Lung (tissue), 12 donors: ENCODE measurements around the gene PARP14. TPM values are rescaled to one million over a fixed set of nuclear protein-coding genes. Genes with fewer than 3 reads are reported as not detected.
A peak's percentile ranks its signal among the peaks of the same experiment; 100 is the strongest.

Source experiments
- ATAC-seq: fragments of 200-7000 bp; cut with Tn5 transposase; one replicate; pipeline ENCODE4 v1.9.1; 2020; ENCODE audit warnings: moderate number of reproducible peaks; ENCODE audit not compliant: insufficient read depth, low FRiP score
- DNase-seq, 3 donors: peaks; one replicate each; pipeline ENCODE4 v3.0.0-alpha.2; 2013 to 2017
- H3K27ac ChIP-seq, 2 donors: one replicate each; pipeline ENCODE4 v1.5.1; 2013; ENCODE audit warnings: mild to moderate bottlenecking in 2 of 2, moderate library complexity in 2 of 2, control low read depth in 1 of 2, inconsistent platforms in 1 of 2, low read depth in 1 of 2, low read length in 1 of 2
- H3K27me3 ChIP-seq, 3 donors: one replicate each; pipeline ENCODE4 v1.5.1; 2013; ENCODE audit warnings: low read length in 2 of 3; ENCODE audit not compliant: control insufficient read depth in 3 of 3, insufficient read depth in 3 of 3
- H3K36me3 ChIP-seq, 4 donors: one replicate each; pipeline ENCODE4 v1.5.1; 2013; ENCODE audit warnings: low read length in 4 of 4, mild to moderate bottlenecking in 1 of 4, moderate library complexity in 1 of 4; ENCODE audit not compliant: control insufficient read depth in 4 of 4, insufficient read depth in 4 of 4
- H3K4me1 ChIP-seq, 5 donors: one replicate each; pipeline ENCODE4 v1.5.1; 2013; ENCODE audit warnings: low read length in 5 of 5, mild to moderate bottlenecking in 2 of 5, moderate library complexity in 1 of 5; ENCODE audit not compliant: control insufficient read depth in 5 of 5, insufficient read depth in 5 of 5
- H3K4me3 ChIP-seq: one replicate; pipeline ENCODE4 v1.5.1; 2013; ENCODE audit warnings: mild to moderate bottlenecking, control low read depth, moderate library complexity
- H3K9ac ChIP-seq, 2 donors: one replicate each; pipeline ENCODE4 v1.5.1; 2013; ENCODE audit warnings: low read length in 2 of 2, control low read depth in 1 of 2; ENCODE audit not compliant: insufficient read depth in 1 of 2
- H3K9me3 ChIP-seq, 4 donors: one replicate each; pipeline ENCODE4 v1.5.1; 2013; ENCODE audit warnings: low read length in 3 of 4, mild to moderate bottlenecking in 1 of 4, moderate library complexity in 1 of 4; ENCODE audit not compliant: control insufficient read depth in 4 of 4, insufficient read depth in 3 of 4
- WGBS, 2 donors: extraction: QIAGEN DNeasy Blood & Tissue Kit; methylation state at CpG; one replicate each; pipeline ENCODE4 v1.1.7; 2013; 5-methylcytosine and 5-hydroxymethylcytosine counted together
- polyA plus RNA-seq, 2 donors: library from polyadenylated mRNA; stranded (reverse); fragments of 200-250 nt; gene quantifications; one replicate each; pipeline ENCODE4 v1.2.1, GENCODE V29; 2013
- total RNA-seq, 2 donors: library from RNA; depleted of rRNA in 1 of 2; stranded (reverse); fragments of >200 nt in 1 of 2; gene quantifications; one replicate each; pipeline ENCODE4 v1.2.1, GENCODE V29; 2014 to 2021
- TF ChIP-seq, protein P1 (sequence below): IDR thresholded peaks from 2 replicates; pipeline ENCODE4 v1.5.1; 2012; ENCODE audit warnings: mild to moderate bottlenecking; ENCODE audit errors: control extremely low read depth, extremely low read depth
- donor health status: control.
- donor health status: control.
- donor health status: Bipolar disorder and iron deficiency.
- donor health status: healthy.
- donor health status: DM: yes; HTN: yes; CAD: no.

Gene PARP14
- total and polyA plus RNA-seq, 4 donors = 25.6 to 118 (median 54.1) TPM

DNA sequence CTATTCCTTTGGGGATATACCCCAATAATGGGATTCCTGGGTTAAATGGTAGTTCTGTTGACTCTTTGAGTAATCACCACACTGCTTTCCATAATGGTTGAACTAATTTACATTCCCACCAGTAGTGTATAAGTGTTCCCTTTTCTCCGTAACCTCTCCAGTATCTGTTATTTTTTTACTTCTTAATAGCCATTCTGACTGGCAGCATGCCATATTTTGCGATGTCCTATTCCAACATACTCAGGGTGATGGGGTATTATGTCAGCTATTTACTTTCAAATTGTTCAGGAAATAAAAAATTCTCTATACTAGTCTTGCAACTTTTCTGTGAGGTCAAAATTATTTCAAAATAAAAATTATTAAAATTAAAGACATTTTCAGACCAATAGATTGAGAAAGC is 9.1 kb upstream of the PARP14 start:
- no peak overlapping the region for H3K4me3 ChIP-seq
- peak; percentile 19 to 64 (median 51) for DNase-seq
- H3K27ac ChIP-seq = no peak overlapping the region
- no peaks in the 10 kb centered on the region for H3K27me3 ChIP-seq
- no peaks in the 10 kb centered on the region for H3K4me1 ChIP-seq
- H3K36me3 ChIP-seq = no peaks in the 10 kb centered on the region
- 45 to 70% methylated on average over 2 of the region's 2 CpGs for WGBS, 2 donors
- no peaks in the 10 kb centered on the region for H3K9me3 ChIP-seq
- no peak overlapping the region for H3K9ac ChIP-seq
- TF ChIP-seq, protein P1, sequence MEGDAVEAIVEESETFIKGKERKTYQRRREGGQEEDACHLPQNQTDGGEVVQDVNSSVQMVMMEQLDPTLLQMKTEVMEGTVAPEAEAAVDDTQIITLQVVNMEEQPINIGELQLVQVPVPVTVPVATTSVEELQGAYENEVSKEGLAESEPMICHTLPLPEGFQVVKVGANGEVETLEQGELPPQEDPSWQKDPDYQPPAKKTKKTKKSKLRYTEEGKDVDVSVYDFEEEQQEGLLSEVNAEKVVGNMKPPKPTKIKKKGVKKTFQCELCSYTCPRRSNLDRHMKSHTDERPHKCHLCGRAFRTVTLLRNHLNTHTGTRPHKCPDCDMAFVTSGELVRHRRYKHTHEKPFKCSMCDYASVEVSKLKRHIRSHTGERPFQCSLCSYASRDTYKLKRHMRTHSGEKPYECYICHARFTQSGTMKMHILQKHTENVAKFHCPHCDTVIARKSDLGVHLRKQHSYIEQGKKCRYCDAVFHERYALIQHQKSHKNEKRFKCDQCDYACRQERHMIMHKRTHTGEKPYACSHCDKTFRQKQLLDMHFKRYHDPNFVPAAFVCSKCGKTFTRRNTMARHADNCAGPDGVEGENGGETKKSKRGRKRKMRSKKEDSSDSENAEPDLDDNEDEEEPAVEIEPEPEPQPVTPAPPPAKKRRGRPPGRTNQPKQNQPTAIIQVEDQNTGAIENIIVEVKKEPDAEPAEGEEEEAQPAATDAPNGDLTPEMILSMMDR = no peak
- ATAC-seq = no peak

DNA sequence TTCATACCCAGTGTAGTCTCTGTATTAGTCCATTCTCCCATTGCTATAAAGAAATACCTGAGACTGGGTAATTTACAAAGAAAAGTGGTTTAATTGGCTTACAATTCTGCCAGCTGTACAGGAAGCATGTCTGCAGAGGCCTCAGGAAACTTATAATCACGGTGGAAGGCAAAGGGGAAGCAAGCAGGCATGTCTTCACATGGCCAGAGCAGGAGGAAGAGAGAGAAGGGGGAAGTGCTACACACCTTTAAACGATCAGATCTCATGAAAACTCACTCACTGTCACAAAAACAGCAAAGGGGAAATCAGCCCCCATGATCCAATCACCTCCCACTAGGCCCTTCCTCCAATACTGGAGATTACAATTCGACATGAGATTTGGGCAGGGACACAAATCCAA is 6.3 kb upstream of the PARP14 start:
- DNase-seq (no peak), ATAC-seq (no peak)
- H3K4me1 ChIP-seq = peaks cover 0 to 7% (median 0%) of the 10 kb centered on the region in 5 donors
- H3K9ac ChIP-seq = no peak overlapping the region
- H3K27ac ChIP-seq = no peak overlapping the region
- H3K9me3 ChIP-seq = no peaks in the 10 kb centered on the region
- 38 to 58% methylated on average over 3 of the region's 3 CpGs for WGBS, 2 donors
- H3K36me3 ChIP-seq = no peaks in the 10 kb centered on the region
- no peaks in the 10 kb centered on the region for H3K27me3 ChIP-seq
- no peak overlapping the region for H3K4me3 ChIP-seq
- TF ChIP-seq, protein P1 = no peak

DNA sequence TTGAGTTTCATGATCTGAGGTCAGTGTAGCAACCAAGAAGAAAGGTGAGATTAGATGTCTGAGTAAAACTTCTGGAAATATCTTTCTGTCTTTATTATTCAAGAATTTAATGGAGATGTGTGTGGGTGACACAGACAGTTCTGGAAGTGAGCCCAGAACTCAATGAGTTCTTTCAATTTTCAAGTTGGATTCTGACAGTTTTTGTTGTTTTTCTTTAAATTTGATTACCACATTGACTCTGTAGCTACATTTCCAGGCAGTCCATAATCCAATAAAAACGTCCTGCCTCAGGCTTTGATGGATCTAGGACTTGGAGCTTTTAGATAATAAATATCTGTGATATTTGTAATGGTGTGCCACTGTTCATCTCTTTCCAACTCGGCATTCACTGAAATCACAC is 3.9 kb upstream of the PARP14 start:
- Histone ChIP-seq H3K27me3 (no peaks in the 10 kb centered on the region), H3K9me3 (no peaks in the 10 kb centered on the region), H3K27ac (no peak overlapping the region), H3K9ac (no peak overlapping the region), H3K4me1 (peaks cover 0 to 23% (median 3%) of the 10 kb centered on the region in 5 donors), H3K36me3 (no peaks in the 10 kb centered on the region), H3K4me3 (no peak overlapping the region)
- 76 to 89% methylated on average over 2 of the region's 2 CpGs for WGBS, 2 donors
- no peak for DNase-seq
- no peak for ATAC-seq
- TF ChIP-seq, protein P1 = no peak

DNA sequence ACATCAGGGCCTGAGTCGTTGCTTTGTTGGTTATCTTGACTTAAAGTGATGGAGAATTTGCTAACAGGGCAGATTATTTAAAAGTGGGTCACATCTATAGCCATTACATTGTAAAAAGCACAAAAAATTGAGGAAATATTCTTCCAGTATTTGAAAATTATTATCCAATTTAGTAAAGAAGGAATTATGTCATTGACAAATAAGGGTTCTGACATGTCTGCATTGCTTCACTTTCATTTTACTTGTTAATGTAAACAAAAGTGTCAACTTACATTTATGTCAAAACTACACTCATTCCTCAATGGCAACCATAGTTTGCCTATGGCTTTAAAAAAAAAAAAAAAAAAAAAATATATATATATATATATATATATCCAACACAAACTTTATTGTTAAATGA is 3.4 kb upstream of the PARP14 start:
- Histone ChIP-seq H3K4me1 (peaks cover 0 to 27% (median 6%) of the 10 kb centered on the region in 5 donors), H3K9ac (no peak overlapping the region), H3K4me3 (no peak overlapping the region), H3K9me3 (no peaks in the 10 kb centered on the region), H3K27ac (no peak overlapping the region), H3K36me3 (no peaks in the 10 kb centered on the region), H3K27me3 (no peaks in the 10 kb centered on the region)
- ATAC-seq (no peak), DNase-seq (no peak)
- 81% methylated on average over 1 of the region's 1 CpG for WGBS, 2 donors
- TF ChIP-seq, protein P1 = no peak
